ENCODE measurements around the gene HBZ.
"Not testable (repeated sequence)": the region's sequence is repeated elsewhere in the genome, so short reads cannot be mapped to it uniquely, and the experiment has no call there.

The HBZ gene

DNA sequence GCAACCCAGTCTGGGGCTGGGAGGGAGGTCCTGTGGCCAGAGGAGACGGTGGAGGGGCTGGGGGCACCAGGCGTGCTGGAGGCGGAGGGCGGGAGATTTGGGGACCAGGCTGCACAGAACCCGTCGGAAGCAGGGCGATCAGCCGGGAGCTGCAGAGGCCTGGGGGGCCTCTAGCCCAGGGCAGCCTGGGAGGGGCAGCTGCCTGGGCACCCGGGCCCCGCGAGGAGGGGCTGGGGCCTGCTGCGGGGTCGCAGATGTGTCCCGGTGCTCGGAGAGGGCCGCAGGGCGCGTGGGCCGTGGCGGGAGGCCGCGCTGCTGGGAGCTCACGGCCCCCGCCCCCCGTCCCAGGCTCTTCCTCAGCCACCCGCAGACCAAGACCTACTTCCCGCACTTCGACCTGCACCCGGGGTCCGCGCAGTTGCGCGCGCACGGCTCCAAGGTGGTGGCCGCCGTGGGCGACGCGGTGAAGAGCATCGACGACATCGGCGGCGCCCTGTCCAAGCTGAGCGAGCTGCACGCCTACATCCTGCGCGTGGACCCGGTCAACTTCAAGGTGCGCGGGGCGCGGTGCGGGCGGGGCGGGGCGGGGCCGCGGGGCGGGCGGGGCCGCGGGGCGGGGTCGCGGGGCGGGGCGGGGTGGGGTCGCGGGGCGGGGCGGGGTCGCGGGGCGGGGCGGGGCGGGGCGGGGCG is 11.8 kb downstream of the HBZ start:
- H3K27ac ChIP-seq (ENCODE audit: insufficient read depth, low read depth, low read length, poor library complexity, severe bottlenecking): not testable (repeated sequence)

DNA sequence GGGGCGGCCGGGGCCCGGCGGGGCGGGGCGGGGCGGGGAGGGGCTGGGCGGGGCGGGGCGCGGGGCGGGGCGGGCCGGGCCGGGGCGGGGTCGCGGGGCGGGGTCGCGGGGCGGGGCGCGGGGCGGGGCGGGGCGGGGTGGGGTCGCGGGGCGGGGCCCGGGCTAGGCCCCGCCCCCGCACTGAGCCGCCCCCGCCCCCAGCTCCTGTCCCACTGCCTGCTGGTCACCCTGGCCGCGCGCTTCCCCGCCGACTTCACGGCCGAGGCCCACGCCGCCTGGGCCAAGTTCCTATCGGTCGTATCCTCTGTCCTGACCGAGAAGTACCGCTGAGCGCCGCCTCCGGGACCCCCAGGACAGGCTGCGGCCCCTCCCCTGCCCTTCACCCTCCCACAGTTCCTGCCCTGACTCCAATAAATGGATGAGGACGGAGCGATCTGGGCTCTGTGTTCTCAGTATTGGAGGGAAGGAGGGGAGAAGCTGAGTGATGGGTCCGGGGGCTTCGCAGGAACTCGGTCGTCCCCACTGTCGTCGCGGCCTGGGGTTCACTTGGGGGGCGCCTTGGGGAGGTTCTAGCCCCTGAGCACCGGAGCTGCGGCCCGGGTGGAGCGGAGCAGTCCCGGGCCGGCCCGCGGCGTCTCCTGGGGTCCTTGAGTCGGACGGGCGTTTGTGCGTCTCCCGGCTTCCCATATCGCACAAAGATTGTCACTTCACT is 12.5 kb downstream of the HBZ start:
- Histone ChIP-seq H3K36me3 (ENCODE audit: control insufficient read depth, insufficient read depth, low read length) (no peaks in the 10 kb centered on the region), H3K4me3 (ENCODE audit: insufficient read depth, low read depth, low read length) (no peak overlapping the region), H3K27me3 (ENCODE audit: control insufficient read depth, insufficient read depth, low read length, poor library complexity, severe bottlenecking) (peaks cover 83% of the 10 kb centered on the region), H3K4me1 (ENCODE audit: control insufficient read depth, insufficient read depth, low read length) (peaks cover 13% of the 10 kb centered on the region), H3K27ac (ENCODE audit: insufficient read depth, low read depth, low read length, poor library complexity, severe bottlenecking) (no peak overlapping the region), H3K9me3 (ENCODE audit: control insufficient read depth, low read length) (no peaks in the 10 kb centered on the region)
- whole genome bisulfite sequencing, 2 experiments: 2% methylated on average over 52 to 74 of the region's 77 CpGs

More for the DNA sequence above, 11.8 kb downstream of the HBZ start:
- H3K4me3 ChIP-seq (ENCODE audit: insufficient read depth, low read depth, low read length); H3K9me3 ChIP-seq (ENCODE audit: control insufficient read depth, low read length); H3K36me3 ChIP-seq (ENCODE audit: control insufficient read depth, insufficient read depth, low read length): not testable (repeated sequence)
- WGBS, 2 experiments: 0% methylated on average over 15 of the region's 80 CpGs
- H3K4me1 ChIP-seq (ENCODE audit: control insufficient read depth, insufficient read depth, low read length): peaks cover 13% of the 10 kb centered on the region
- H3K27me3 ChIP-seq (ENCODE audit: control insufficient read depth, insufficient read depth, low read length, poor library complexity, severe bottlenecking): peaks cover 81% of the 10 kb centered on the region

DNA sequence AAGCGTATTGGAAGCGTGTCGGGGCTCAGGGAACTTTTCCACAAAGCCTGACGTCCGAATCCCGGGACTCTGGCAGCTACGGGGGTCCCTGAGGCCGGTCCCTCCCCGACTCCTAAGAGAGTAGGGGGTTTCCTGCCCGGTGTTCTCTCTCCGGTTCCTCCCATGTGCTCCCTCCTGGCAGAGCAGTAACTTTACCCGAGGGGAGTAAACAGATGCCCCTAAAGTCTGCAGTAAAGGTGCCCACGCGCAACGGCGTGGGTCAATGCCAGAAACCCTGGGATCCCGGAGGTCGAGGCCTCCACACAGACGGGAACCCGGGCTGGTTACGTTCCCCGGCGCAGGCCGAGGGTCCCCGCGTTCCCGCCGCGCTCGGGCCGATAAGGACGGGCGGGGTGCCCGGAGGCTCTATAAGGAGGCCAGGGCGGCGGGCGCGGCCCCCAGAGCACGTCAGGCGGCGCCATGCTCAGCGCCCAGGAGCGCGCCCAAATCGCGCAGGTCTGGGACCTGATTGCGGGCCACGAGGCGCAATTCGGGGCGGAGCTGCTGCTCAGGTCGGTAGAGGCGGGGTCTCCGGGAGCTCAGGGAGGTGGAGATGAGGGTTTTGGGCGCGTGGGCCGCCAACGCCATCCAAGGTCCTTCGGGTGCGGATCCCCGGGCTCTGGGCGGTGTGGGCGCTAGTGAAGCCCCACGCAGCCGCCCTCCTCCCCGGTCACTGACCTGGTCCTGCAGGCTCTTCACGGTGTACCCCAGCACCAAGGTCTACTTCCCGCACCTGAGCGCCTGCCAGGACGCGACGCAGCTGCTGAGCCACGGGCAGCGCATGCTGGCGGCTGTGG is 13.3 kb downstream of the HBZ start, which contains the start of gene HBM:
HBM (plus strand) TSS at position 440 of the 836 bp plus-strand sequence; CDS start at position 460, 20 bp downstream.
- H3K4me3 ChIP-seq (ENCODE audit: insufficient read depth, low read depth, low read length): no peak within 1 kb of the TSS
- H3K36me3 ChIP-seq (ENCODE audit: control insufficient read depth, insufficient read depth, low read length): no peaks in the 10 kb centered on the region
- 6 to 7% methylated on average over 75 of the region's 75 CpGs for WGBS, 2 experiments
- peaks cover 89% of the 10 kb centered on the region for H3K27me3 ChIP-seq (ENCODE audit: control insufficient read depth, insufficient read depth, low read length, poor library complexity, severe bottlenecking)
- no peak within 1 kb of the TSS for H3K27ac ChIP-seq (ENCODE audit: insufficient read depth, low read depth, low read length, poor library complexity, severe bottlenecking)
- H3K9me3 ChIP-seq (ENCODE audit: control insufficient read depth, low read length): no peaks in the 10 kb centered on the region
- peaks cover 13% of the 10 kb centered on the region for H3K4me1 ChIP-seq (ENCODE audit: control insufficient read depth, insufficient read depth, low read length)

DNA sequence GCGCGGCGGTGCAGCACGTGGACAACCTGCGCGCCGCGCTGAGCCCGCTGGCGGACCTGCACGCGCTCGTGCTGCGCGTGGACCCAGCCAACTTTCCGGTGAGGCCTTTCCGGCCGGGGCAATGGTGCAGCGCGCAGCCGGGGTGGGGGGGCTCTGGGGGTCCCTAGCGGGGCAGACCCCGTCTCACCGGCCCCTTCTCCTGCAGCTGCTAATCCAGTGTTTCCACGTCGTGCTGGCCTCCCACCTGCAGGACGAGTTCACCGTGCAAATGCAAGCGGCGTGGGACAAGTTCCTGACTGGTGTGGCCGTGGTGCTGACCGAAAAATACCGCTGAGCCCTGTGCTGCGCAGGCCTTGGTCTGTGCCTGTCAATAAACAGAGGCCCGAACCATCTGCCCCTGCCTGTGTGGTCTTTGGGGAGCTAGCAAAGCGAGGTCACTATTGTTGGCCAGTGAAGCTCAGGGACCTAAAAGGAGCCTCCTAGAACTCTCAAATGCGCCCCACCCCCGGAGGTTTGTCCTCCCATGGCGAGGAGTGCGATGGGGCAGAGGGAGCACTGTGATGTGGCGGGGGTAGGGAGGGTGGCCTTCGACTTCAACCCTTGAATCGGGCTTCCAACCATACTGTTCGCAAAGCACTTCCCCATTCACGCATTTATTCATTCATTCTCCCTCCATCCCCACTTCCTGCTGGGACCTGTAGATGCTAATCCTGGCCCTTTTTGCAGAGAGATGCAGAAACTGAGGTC is 14.1 kb downstream of the HBZ start:
- Histone ChIP-seq H3K4me3 (ENCODE audit: insufficient read depth, low read depth, low read length) (no peak overlapping the region), H3K4me1 (ENCODE audit: control insufficient read depth, insufficient read depth, low read length) (peaks cover 13% of the 10 kb centered on the region), H3K27ac (ENCODE audit: insufficient read depth, low read depth, low read length, poor library complexity, severe bottlenecking) (no peak overlapping the region), H3K27me3 (ENCODE audit: control insufficient read depth, insufficient read depth, low read length, poor library complexity, severe bottlenecking) (peaks cover 89% of the 10 kb centered on the region), H3K36me3 (ENCODE audit: control insufficient read depth, insufficient read depth, low read length) (no peaks in the 10 kb centered on the region), H3K9me3 (ENCODE audit: control insufficient read depth, low read length) (no peaks in the 10 kb centered on the region)
- WGBS, 2 experiments: 14 to 15% methylated on average over 45 of the region's 45 CpGs

DNA sequence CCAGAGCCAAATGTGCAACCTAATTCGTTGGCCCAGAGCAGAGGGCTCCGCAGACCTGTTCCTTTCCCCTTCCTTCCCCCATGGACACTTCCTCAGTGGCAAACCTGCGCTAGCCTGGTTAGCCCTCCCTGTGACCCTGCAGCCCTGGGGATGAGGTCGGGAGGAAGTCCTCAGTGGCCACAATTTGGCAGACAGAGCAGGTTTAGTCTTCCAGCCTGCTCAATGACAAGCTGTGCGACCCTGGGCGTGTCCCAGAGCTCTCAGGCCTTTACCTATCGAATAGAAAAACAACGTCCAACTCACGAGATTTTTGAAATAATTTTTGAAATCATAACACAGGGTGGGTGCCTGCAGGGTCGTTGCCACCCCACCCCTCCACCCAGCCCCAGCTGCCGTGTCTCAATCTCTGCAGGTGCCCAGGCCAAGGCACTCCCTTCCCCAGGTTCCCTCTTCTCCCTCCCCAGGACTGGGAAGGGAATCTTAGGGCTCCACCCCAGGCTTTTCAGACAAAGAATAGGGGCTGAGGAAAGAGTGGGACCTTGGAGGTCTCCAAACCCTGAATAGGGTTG is 14.8 kb downstream of the HBZ start:
- H3K27me3 ChIP-seq (ENCODE audit: control insufficient read depth, insufficient read depth, low read length, poor library complexity, severe bottlenecking): peaks cover 89% of the 10 kb centered on the region
- 30 to 31% methylated on average over 11 of the region's 11 CpGs for WGBS, 2 experiments

DNA sequence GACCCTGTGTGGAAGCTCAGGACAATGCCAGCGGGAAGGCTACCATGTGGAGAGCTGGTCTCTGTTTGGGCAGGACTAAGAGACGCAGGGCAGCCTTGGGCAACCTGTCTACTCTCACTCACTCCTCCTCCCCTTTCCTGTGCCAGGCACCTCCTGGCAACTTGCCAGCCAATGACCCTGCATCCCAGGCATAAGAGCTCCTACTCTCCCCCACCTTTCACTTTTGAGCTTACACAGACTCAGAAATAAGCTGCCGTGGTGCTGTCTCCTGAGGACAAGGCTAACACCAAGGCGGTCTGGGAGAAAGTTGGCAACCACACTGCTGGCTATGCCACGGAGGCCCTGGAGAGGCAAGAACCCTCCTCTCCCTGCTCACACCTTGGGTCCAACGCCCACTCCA is 16.0 kb downstream of the HBZ start:
- Histone ChIP-seq H3K4me1 (ENCODE audit: control insufficient read depth, insufficient read depth, low read length) (peaks cover 13% of the 10 kb centered on the region), H3K4me3 (ENCODE audit: insufficient read depth, low read depth, low read length) (no peak overlapping the region), H3K36me3 (ENCODE audit: control insufficient read depth, insufficient read depth, low read length) (no peaks in the 10 kb centered on the region), H3K27me3 (ENCODE audit: control insufficient read depth, insufficient read depth, low read length, poor library complexity, severe bottlenecking) (peaks cover 83% of the 10 kb centered on the region), H3K9me3 (ENCODE audit: control insufficient read depth, low read length) (no peaks in the 10 kb centered on the region), H3K27ac (ENCODE audit: insufficient read depth, low read depth, low read length, poor library complexity, severe bottlenecking) (no peak overlapping the region)
- 80 to 82% methylated on average over 6 of the region's 6 CpGs for WGBS, 2 experiments

More for the DNA sequence above, 14.8 kb downstream of the HBZ start:
- Histone ChIP-seq H3K4me1 (ENCODE audit: control insufficient read depth, insufficient read depth, low read length) (peaks cover 13% of the 10 kb centered on the region), H3K9me3 (ENCODE audit: control insufficient read depth, low read length) (no peaks in the 10 kb centered on the region), H3K36me3 (ENCODE audit: control insufficient read depth, insufficient read depth, low read length) (no peaks in the 10 kb centered on the region), H3K27ac (ENCODE audit: insufficient read depth, low read depth, low read length, poor library complexity, severe bottlenecking) (no peak overlapping the region), H3K4me3 (ENCODE audit: insufficient read depth, low read depth, low read length) (no peak overlapping the region)

DNA sequence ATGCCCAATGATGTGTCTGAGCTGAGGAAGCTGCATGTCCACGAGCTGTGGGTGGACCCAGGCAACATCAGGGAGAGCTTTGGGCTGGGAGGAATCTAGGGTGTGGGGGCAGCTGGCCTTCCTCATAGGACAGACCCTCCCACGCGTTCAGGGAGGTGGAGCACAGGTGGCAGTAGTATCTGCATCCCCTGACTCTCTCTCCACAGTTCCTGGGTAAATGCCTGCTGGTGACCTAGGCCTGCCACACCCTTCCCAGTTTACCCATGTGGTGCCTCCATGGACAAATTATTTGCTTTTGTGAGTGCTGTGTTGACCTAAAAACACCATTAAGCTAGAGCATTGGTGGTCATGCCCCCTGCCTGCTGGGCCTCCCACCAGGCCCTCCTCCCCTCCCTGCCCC is 16.6 kb downstream of the HBZ start:
- Histone ChIP-seq H3K36me3 (ENCODE audit: control insufficient read depth, insufficient read depth, low read length) (no peaks in the 10 kb centered on the region), H3K4me1 (ENCODE audit: control insufficient read depth, insufficient read depth, low read length) (peaks cover 13% of the 10 kb centered on the region), H3K4me3 (ENCODE audit: insufficient read depth, low read depth, low read length) (no peak overlapping the region), H3K9me3 (ENCODE audit: control insufficient read depth, low read length) (no peaks in the 10 kb centered on the region), H3K27me3 (ENCODE audit: control insufficient read depth, insufficient read depth, low read length, poor library complexity, severe bottlenecking) (peaks cover 86% of the 10 kb centered on the region), H3K27ac (ENCODE audit: insufficient read depth, low read depth, low read length, poor library complexity, severe bottlenecking) (no peak overlapping the region)
- WGBS, 2 experiments: 61 to 63% methylated on average over 3 of the region's 3 CpGs

DNA sequence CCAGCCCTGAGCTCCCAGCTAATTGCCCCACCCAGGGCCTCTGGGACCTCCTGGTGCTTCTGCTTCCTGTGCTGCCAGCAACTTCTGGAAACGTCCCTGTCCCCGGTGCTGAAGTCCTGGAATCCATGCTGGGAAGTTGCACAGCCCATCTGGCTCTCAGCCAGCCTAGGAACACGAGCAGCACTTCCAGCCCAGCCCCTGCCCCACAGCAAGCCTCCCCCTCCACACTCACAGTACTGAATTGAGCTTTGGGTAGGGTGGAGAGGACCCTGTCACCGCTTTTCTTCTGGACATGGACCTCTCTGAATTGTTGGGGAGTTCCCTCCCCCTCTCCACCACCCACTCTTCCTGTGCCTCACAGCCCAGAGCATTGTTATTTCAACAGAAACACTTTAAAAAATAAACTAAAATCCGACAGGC is 17.7 kb downstream of the HBZ start:
- peaks cover 13% of the 10 kb centered on the region for H3K4me1 ChIP-seq (ENCODE audit: control insufficient read depth, insufficient read depth, low read length)
- not testable (repeated sequence) for H3K4me3 ChIP-seq (ENCODE audit: insufficient read depth, low read depth, low read length); H3K27ac ChIP-seq (ENCODE audit: insufficient read depth, low read depth, low read length, poor library complexity, severe bottlenecking); H3K36me3 ChIP-seq (ENCODE audit: control insufficient read depth, insufficient read depth, low read length); H3K9me3 ChIP-seq (ENCODE audit: control insufficient read depth, low read length)
- 4 to 5% methylated on average over 5 of the region's 5 CpGs for WGBS, 2 experiments
- H3K27me3 ChIP-seq (ENCODE audit: control insufficient read depth, insufficient read depth, low read length, poor library complexity, severe bottlenecking): peaks cover 93% of the 10 kb centered on the region

DNA sequence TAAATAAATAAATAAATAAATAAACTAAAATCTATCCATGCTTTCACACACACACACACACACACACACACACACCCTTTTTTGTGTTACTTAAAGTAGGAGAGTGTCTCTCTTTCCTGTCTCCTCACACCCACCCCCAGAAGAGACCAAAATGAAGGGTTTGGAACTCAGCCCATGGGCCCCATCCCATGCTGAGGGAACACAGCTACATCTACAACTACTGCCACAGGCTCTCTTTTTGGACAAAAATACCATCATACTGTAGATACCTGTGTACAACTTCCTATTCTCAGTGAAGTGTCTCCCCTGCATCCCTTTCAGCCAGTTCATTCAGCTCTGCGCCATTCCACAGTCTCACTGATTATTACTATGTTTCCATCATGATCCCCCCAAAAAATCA is 18.3 kb downstream of the HBZ start:
- 91 to 100% methylated on average over 1 of the region's 1 CpG for WGBS, 2 experiments
- Histone ChIP-seq H3K27ac (ENCODE audit: insufficient read depth, low read depth, low read length, poor library complexity, severe bottlenecking) (no peak overlapping the region), H3K4me1 (ENCODE audit: control insufficient read depth, insufficient read depth, low read length) (peaks cover 8% of the 10 kb centered on the region), H3K36me3 (ENCODE audit: control insufficient read depth, insufficient read depth, low read length) (no peaks in the 10 kb centered on the region), H3K27me3 (ENCODE audit: control insufficient read depth, insufficient read depth, low read length, poor library complexity, severe bottlenecking) (peaks cover 93% of the 10 kb centered on the region), H3K4me3 (ENCODE audit: insufficient read depth, low read depth, low read length) (no peak overlapping the region), H3K9me3 (ENCODE audit: control insufficient read depth, low read length) (no peaks in the 10 kb centered on the region)
